B cell (primary cell): ENCODE measurements around the gene NFKBIA. TPM values are rescaled to one million over a fixed set of nuclear protein-coding genes. Genes with fewer than 3 reads are reported as not detected.

ENCODE experiments used
- ATAC-seq: fragments of 200-7000 bp; cut with Tn5 transposase; one replicate; pipeline ENCODE4 v1.10.0; 2021; ENCODE audit warnings: low read depth, mild to moderate bottlenecking, moderate number of reproducible peaks, moderate library complexity
- CTCF ChIA-PET: fragments of 350-600 bp; sonication (Branson Sonifier 250); formaldehyde crosslinking; loops from one replicate; lab custom pipeline; 2021; ENCODE audit warnings: antibody characterized with exemption, inconsistent platforms; lab: Charles Lee
- POLR2A ChIA-PET: fragments of 350-600 bp; sonication (Branson Sonifier 250); formaldehyde crosslinking; loops from one replicate; lab custom pipeline; 2021; ENCODE audit warnings: antibody characterized with exemption; lab: Charles Lee
- DNase-seq: peaks from one replicate; pipeline ENCODE4 v3.0.0; 2013
- H2AFZ ChIP-seq: 2 replicates; pipeline ENCODE4 v1.6.1; 2012; ENCODE audit warnings: mild to moderate bottlenecking, low read depth, low read length; ENCODE audit not compliant: insufficient read depth, poor library complexity, severe bottlenecking
- H3K27ac ChIP-seq, 2 donors: 1 replicate in 1 of 2; 2 replicates in 1 of 2; pipeline ENCODE4 v1.5.1; 2012 to 2013; ENCODE audit warnings: low read length in 2 of 2, mild to moderate bottlenecking in 2 of 2, moderate library complexity in 1 of 2
- H3K27me3 ChIP-seq, 4 experiments: fragments of 200-600 bp in 1 of 4; sonication (generic) in 1 of 4; replicated peaks in 1 of 4; 1 replicate in 2 of 4; 2 replicates in 2 of 4; pipeline versions ENCODE4 v1.6.1 to v1.7.0; 2013 to 2016; ENCODE audit warnings: low read length in 3 of 4, mild to moderate bottlenecking in 2 of 4, mixed read lengths in 1 of 4, moderate library complexity in 1 of 4; ENCODE audit not compliant: insufficient read depth in 4 of 4, control insufficient read depth in 3 of 4; ENCODE audit errors: control extremely low read depth in 1 of 4
- H3K36me3 ChIP-seq, 2 experiments: replicated peaks in 1 of 2; 1 replicate in 1 of 2; 2 replicates in 1 of 2; pipeline versions ENCODE4 v1.6.1 to v1.7.1; 2013; ENCODE audit warnings: low read length in 1 of 2; ENCODE audit not compliant: insufficient read depth in 2 of 2, control insufficient read depth in 1 of 2; ENCODE audit errors: control extremely low read depth in 1 of 2, extremely low read depth in 1 of 2
- H3K4me1 ChIP-seq, 2 donors: fragments of 200-600 bp in 1 of 2; sonication (generic) in 1 of 2; 1 replicate in 1 of 2; 2 replicates in 1 of 2; pipeline versions ENCODE4 v1.5.1 to v1.6.1; 2013 to 2017; ENCODE audit warnings: low read length in 2 of 2; ENCODE audit not compliant: control insufficient read depth in 2 of 2, insufficient read depth in 2 of 2
- H3K4me2 ChIP-seq: replicated peaks from 2 replicates; pipeline ENCODE3; 2012; ENCODE audit warnings: mild to moderate bottlenecking, low read depth, low read length; ENCODE audit not compliant: poor library complexity, severe bottlenecking
- H3K4me3 ChIP-seq, 5 experiments: fragments of 200-600 bp in 1 of 5; sonication (generic) in 1 of 5; 1 replicate in 3 of 5; 2 replicates in 2 of 5; pipeline versions ENCODE4 v1.5.1 to v1.7.0; 2011 to 2016; ENCODE audit warnings: low read length in 4 of 5, mild to moderate bottlenecking in 4 of 5, low read depth in 2 of 5, control low read depth in 1 of 5, moderate library complexity in 1 of 5; ENCODE audit not compliant: insufficient read depth in 1 of 5; ENCODE audit errors: control extremely low read depth in 1 of 5, extremely low read depth in 1 of 5
- H3K79me2 ChIP-seq: fragments of 200-600 bp; sonication (generic); one replicate; pipeline ENCODE4 v1.6.0; 2016; ENCODE audit warnings: low read length; ENCODE audit not compliant: control insufficient read depth, insufficient read depth
- H3K9ac ChIP-seq: fragments of 200-600 bp; sonication (generic); 2 replicates; pipeline ENCODE4 v1.6.1; 2017; ENCODE audit warnings: mild to moderate bottlenecking, low read length, moderate library complexity
- H3K9me3 ChIP-seq, 3 donors: one replicate each; pipeline versions ENCODE4 v1.6.1 to v1.7.1; 2013; ENCODE audit warnings: low read length in 2 of 3; ENCODE audit not compliant: control insufficient read depth in 2 of 3, insufficient read depth in 1 of 3; ENCODE audit errors: control extremely low read depth in 1 of 3
- H4K20me1 ChIP-seq: 2 replicates; pipeline ENCODE4 v1.6.0; 2012; ENCODE audit warnings: mild to moderate bottlenecking, low read length; ENCODE audit not compliant: insufficient read depth, control insufficient read depth, poor library complexity, severe bottlenecking
- H3K27ac Mint-ChIP-seq: one replicate; pipeline ENCODE4 v1.8.0; 2021; ENCODE audit warnings: mixed read lengths
- H3K27me3 Mint-ChIP-seq: one replicate; pipeline ENCODE4 v1.8.0; 2021; ENCODE audit warnings: mixed read lengths
- H3K4me1 Mint-ChIP-seq: one replicate; pipeline ENCODE4 v1.8.0; 2021; ENCODE audit warnings: mixed read lengths
- H3K4me3 Mint-ChIP-seq: one replicate; pipeline ENCODE4 v1.8.0; 2021; ENCODE audit warnings: mixed read lengths
- H3K9me3 Mint-ChIP-seq: one replicate; pipeline ENCODE4 v1.8.0; 2022; ENCODE audit warnings: mixed read lengths; ENCODE audit not compliant: insufficient read depth
- EZH2 ChIP-seq: IDR thresholded peaks from 2 replicates; pipeline ENCODE4 v1.6.1; 2012; ENCODE audit warnings: borderline replicate concordance, low read depth, mild to moderate bottlenecking, moderate library complexity, low read length; ENCODE audit not compliant: insufficient read depth, poor library complexity, severe bottlenecking
- WGBS: methylation state at CpG from one replicate; pipeline ENCODE4 v1.1.5; 2013; ENCODE audit warnings: missing lambda C conversion rate; ENCODE audit not compliant: insufficient coverage; 5-methylcytosine and 5-hydroxymethylcytosine counted together
- intact Hi-C: fragments of 100-400 bp; cut with micrococcal nuclease; formaldehyde crosslinking; loops from one replicate; pipeline ENCODE4 v1.10.0; 2022
- polyA minus RNA-seq: library from RNA; depleted of rRNA, polyadenylated mRNA; stranded (reverse); fragments of >200 nt; gene quantifications from 2 replicates; pipeline ENCODE4 v1.2.3, GENCODE V29; 2012
- polyA plus RNA-seq: library from polyadenylated mRNA; depleted of rRNA; stranded (reverse); fragments of >200 nt; gene quantifications from 2 replicates; pipeline ENCODE4 v1.2.3, GENCODE V29; 2012
- total RNA-seq, 2 donors: library from RNA; stranded (reverse); fragments of 120-200 nt in 1 of 2; gene quantifications; 1 replicate in 1 of 2; 2 replicates in 1 of 2; pipeline versions ENCODE4 v1.2.3 to v1.2.4, GENCODE V29; 2013 to 2022
- TF ChIP-seq, protein P1 (sequence below): fragments of 200-600 bp; IDR thresholded peaks from one replicate; pipeline ENCODE4 v1.8.0; 2022; ENCODE audit warnings: antibody characterized with exemption, mild to moderate bottlenecking

Gene NFKBIA, protein sequence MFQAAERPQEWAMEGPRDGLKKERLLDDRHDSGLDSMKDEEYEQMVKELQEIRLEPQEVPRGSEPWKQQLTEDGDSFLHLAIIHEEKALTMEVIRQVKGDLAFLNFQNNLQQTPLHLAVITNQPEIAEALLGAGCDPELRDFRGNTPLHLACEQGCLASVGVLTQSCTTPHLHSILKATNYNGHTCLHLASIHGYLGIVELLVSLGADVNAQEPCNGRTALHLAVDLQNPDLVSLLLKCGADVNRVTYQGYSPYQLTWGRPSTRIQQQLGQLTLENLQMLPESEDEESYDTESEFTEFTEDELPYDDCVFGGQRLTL
- total RNA-seq, result 287 and 308 TPM in 2 replicates
- 211 TPM for total RNA-seq (2013)
- polyA plus RNA-seq, result 3,195 and 4,394 TPM in 2 replicates
- polyA minus RNA-seq, result 1,363 and 3,822 TPM in 2 replicates

DNA sequence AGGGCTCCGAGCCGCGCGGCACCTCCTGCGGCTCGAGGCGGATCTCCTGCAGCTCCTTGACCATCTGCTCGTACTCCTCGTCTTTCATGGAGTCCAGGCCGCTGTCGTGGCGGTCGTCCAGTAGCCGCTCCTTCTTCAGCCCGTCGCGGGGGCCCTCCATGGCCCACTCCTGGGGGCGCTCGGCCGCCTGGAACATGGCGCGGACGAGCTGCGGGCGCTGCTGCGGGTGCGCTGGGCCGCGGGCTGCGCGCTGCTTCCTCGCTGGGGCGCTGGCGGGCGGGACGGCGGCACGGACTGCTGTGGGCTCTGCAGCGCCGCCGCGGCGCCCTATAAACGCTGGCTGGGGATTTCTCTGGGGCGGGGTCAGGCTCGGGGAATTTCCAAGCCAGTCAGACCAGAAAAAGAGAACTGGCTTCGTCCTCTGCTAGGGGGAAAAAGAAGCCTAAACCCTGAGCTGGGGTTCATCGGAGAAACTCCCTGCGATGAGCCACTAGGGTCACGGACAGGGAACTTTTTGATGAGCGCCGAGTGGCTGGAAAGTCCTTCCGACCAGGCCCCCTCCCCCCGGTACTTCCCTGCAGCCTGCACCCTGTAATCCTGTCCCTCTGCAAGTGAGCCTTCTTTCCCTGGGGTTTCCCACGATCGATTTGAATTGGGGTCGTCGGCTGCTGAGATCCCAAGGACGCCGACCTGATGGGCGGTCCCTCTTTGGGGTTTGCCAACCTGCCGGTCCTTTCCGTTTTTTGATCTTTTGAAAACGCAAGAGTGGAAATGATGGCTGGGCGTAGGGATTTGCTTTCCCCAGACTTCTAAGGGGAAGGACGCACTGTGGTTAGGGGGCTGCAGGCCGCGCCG is at the start of gene NFKBIA:
NFKBIA (minus strand) TSS at position 301 of the 855 bp plus-strand sequence; CDS start at position 196, 105 bp downstream.
- Mint-ChIP-seq H3K27me3 (no peaks in the 10 kb centered on the region), H3K4me3 (peak within 1 kb of the TSS; percentile 95), H3K4me1 (peaks cover 60% of the 10 kb centered on the region), H3K9me3 (no peaks in the 10 kb centered on the region), H3K27ac (peak within 1 kb of the TSS; percentile 99)
- DNase-seq, result peak; percentile 98
- H2AFZ ChIP-seq, result peak within 1 kb of the TSS; percentile 77
- CTCF ChIA-PET, result interaction anchor here (0.5 to 15.8 kb wide), 25 partner anchors 8 to 788 kb away, joined by 3 to 302 read pairs (median 4); partner anchors contain the start of genes PSMA6 and SRP54
- POLR2A ChIA-PET, result interaction anchor here (0.6 to 3.2 kb wide), 25 partner anchors 8 to 867 kb away, joined by 3 to 59 read pairs (median 6); partner anchors contain the start of genes BAZ1A, BRMS1L, FAM177A1 and PPP2R3C
- peak within 1 kb of the TSS; percentile 74 to 99 (median 97) for H3K4me3 ChIP-seq
- TF ChIP-seq, protein P1, sequence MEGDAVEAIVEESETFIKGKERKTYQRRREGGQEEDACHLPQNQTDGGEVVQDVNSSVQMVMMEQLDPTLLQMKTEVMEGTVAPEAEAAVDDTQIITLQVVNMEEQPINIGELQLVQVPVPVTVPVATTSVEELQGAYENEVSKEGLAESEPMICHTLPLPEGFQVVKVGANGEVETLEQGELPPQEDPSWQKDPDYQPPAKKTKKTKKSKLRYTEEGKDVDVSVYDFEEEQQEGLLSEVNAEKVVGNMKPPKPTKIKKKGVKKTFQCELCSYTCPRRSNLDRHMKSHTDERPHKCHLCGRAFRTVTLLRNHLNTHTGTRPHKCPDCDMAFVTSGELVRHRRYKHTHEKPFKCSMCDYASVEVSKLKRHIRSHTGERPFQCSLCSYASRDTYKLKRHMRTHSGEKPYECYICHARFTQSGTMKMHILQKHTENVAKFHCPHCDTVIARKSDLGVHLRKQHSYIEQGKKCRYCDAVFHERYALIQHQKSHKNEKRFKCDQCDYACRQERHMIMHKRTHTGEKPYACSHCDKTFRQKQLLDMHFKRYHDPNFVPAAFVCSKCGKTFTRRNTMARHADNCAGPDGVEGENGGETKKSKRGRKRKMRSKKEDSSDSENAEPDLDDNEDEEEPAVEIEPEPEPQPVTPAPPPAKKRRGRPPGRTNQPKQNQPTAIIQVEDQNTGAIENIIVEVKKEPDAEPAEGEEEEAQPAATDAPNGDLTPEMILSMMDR, result peak; percentile 12
- no peak for TF ChIP-seq EZH2
- peaks cover 46% of the 10 kb centered on the region for H3K79me2 ChIP-seq
- ATAC-seq, result peak; percentile 69
- H3K4me1 ChIP-seq, result peaks cover 49 to 53% of the 10 kb centered on the region in 2 donors
- peak within 1 kb of the TSS; percentile 96 to 98 for H3K27ac ChIP-seq
- H3K36me3 ChIP-seq, result peaks cover 2 to 39% of the 10 kb centered on the region in 2 experiments
- H3K27me3 ChIP-seq, result no peaks in the 10 kb centered on the region
- under 1% methylated on average over 63 of the region's 69 CpGs for WGBS
- intact Hi-C loops, result loop anchor here (1.0 to 5.0 kb wide), 10 partner anchors 9 to 867 kb away; partner anchors contain the start of genes BRMS1L, EAPP, FAM177A1 and PRORP
- peaks cover 40% of the 10 kb centered on the region for H4K20me1 ChIP-seq
- no peaks in the 10 kb centered on the region for H3K9me3 ChIP-seq
- H3K9ac ChIP-seq, result peak within 1 kb of the TSS; percentile 97
- peak within 1 kb of the TSS; percentile 99 for H3K4me2 ChIP-seq
